GM18502 (cell line): ENCODE measurements around the gene DDX51.

Experiments used
- ATAC-seq: cut with Tn5 transposase; IDR thresholded peaks from one replicate; pipeline ENCODE4 v1.9.1; 2021; ENCODE audit warnings: mild to moderate bottlenecking; ENCODE audit not compliant: unreplicated experiment, poor library complexity

DDX51 gene

GRCh38 chr12:132144115-132144809 is at the start of gene DDX51, which contains the start of gene NOC4L:
TSS of gene DDX51 (minus strand) at chr12:132144319. CDS start at chr12:132144296, 23 bp downstream.
TSS of gene NOC4L (plus strand) at chr12:132144457. CDS start at chr12:132144489, 32 bp downstream.
- peak; percentile 86 for ATAC-seq

- no peak for ATAC-seq
These were observed 47.8 kb upstream of the DDX51 start for GRCh38 chr12:132191715-132192553.

GRCh38 chr12:132190834-132191500 is 46.8 kb upstream of the DDX51 start:
- no peak for ATAC-seq

GRCh38 chr12:132190012-132190755 is 46.1 kb upstream of the DDX51 start:
- peak; percentile 29 for ATAC-seq

- peak; percentile 94 for ATAC-seq
These were observed 45.4 kb upstream of the DDX51 start for GRCh38 chr12:132189378-132190011.

GRCh38 chr12:132188916-132189325 is 44.8 kb upstream of the DDX51 start:
- no peak for ATAC-seq

- ATAC-seq, result no peak
These were observed 44.4 kb upstream of the DDX51 start for GRCh38 chr12:132188451-132188901.

GRCh38 chr12:132187646-132188450 is 43.7 kb upstream of the DDX51 start:
- ATAC-seq, result no peak

GRCh38 chr12:132186857-132187620 is 42.9 kb upstream of the DDX51 start:
- no peak for ATAC-seq

GRCh38 chr12:132186208-132186856 is 42.2 kb upstream of the DDX51 start:
- ATAC-seq, result no peak

GRCh38 chr12:132185705-132186104 is 41.6 kb upstream of the DDX51 start:
- ATAC-seq, result no peak

- ATAC-seq, result no peak
These were observed 38.7 kb upstream of the DDX51 start for GRCh38 chr12:132182711-132183365.

GRCh38 chr12:132182206-132182710 is 38.1 kb upstream of the DDX51 start:
- no peak for ATAC-seq

- ATAC-seq, result no peak
These were observed 37.6 kb upstream of the DDX51 start for GRCh38 chr12:132181570-132182200.

- no peak for ATAC-seq
These were observed 36.8 kb upstream of the DDX51 start for GRCh38 chr12:132180648-132181546.
